GM19238 (cell line): ENCODE data around the gene LAMA2.

ENCODE experiments used
- DNase-seq: peaks from one replicate; pipeline ENCODE4 v3.0.0; 2011; ENCODE audit warnings: low spot score; ENCODE audit not compliant: insufficient read length

LAMA2 gene

DNA sequence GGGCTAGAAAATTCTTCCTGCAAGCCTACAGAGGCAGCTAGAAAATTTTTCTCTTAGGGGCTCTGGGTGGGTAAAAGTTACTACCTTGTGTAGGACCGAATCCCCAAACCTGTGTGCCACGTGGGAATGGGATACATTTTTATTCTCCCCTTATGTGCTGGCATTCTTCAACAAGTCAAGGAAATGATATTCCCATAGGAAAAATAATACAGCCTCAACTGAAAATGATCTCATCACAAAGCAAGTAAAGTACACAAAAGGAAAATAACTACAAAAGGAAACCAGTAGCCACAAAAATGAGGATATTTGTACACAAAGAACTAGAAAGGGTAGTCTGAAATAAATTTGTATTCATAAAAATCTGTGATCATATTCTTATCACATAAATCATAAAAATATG lies 298.1 kb downstream of the LAMA2 start:
- no peak for DNase-seq

DNA sequence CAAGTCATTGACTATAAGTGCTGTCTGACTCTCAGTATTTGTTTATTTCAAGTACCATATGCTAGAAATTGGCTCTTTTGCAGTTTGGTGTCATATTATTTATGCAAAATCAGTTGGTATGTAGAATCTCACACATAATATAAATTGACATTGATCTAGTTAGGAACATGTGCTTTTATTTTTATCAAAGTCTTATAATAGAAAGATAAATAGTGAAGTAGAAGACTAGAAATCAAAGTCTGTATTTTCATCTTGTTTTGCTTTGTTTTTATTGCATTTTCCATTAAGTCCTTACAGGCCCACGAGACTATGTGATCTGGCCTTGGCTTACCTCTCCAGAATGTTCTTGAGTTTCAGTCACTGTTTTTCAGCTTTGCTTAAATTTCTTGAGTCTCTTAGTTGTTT lies 300.3 kb downstream of the LAMA2 start:
- DNase-seq = no peak

GRCh38 chr6:129183681-129184301 lies 300.9 kb downstream of the LAMA2 start:
- no peak for DNase-seq

DNA sequence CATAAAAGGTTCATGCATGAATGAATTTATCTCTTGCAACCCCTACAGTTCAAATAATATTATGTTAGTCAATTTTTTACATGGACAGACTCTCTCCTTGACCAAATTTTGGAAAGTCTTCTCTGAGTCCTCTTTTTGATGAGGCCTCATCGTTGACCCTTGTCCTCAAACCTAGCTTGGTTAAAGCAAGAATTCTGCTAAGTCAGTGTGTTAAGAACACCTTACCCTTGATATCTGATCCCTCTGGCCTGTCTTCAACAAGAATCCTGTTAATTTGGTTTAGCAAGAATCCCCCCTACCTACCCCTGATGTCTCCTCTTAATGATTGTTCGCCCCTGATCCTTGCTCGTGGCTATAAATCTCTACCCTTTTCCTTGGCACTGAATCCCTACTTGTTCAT lies 301.4 kb downstream of the LAMA2 start:
- no peak for DNase-seq

DNA sequence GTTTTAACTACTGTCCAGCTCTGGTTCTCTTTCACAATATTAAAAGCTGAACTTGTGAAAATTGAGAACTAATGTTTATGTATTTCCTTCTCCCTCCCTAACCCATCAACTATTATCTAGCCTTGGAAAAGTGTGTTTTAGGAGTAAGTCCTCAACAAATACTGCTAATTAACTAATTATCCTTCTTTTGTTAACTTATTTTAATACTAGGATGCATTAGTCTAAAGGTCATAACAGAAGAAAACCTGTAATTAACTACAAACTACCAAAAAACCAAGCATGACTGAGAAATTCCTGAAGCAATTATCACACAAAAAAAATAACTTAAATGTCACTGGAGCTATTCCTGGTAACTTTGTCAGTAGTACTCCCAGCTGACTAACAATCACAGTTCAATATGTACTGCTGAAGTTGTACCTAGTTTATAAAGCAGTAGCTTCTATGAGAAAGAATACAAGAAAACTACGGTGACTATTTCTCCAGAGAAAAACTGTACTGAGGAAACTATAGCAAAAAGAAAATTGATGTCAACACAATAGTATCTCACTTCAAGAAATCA lies 301.9 kb downstream of the LAMA2 start:
- no peak for DNase-seq

DNA sequence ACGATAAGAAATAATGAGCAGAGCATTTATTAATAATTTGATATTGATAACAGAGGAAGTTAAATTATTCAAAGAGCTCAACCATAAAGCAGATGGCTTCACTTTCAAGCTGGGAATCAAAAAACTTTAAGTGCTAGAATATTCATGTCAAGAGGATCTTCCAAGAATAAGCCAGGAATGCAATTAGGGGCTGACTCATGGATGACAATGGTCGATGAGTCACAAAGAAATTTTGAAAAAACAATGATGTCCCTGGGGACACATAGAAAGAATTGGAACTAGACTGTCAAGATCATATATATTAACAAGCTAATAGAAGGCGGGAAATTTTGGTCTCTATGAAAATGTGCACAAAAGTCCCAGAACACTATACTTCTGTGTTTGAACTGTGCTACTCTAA lies 304.1 kb downstream of the LAMA2 start:
- no peak for DNase-seq

GRCh38 chr6:129188306-129188705 lies 305.4 kb downstream of the LAMA2 start:
- no peak for DNase-seq

- DNase-seq = no peak
These were observed 305.9 kb downstream of the LAMA2 start for GRCh38 chr6:129188795-129189194.

- no peak for DNase-seq
These were observed 306.3 kb downstream of the LAMA2 start for GRCh38 chr6:129189266-129189665.

DNA sequence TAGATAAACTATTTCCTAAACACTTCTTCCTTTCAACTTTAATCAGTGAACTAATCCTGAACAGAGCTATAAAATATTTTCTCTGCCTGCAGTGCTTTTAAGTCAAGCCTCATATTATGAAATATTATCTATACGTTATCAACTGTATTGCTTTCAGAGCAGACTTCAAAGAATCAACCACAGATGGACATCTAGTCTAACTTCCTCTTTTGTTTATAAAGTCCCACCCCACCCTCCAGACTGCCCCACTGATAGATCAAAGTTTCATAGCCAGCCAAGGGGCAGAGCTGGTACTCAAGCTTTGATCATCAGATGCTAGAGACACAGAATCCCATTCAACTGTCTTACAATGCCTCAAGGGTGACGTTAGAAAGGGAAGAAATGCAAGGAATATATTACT lies 308.3 kb downstream of the LAMA2 start:
- no peak for DNase-seq

DNA sequence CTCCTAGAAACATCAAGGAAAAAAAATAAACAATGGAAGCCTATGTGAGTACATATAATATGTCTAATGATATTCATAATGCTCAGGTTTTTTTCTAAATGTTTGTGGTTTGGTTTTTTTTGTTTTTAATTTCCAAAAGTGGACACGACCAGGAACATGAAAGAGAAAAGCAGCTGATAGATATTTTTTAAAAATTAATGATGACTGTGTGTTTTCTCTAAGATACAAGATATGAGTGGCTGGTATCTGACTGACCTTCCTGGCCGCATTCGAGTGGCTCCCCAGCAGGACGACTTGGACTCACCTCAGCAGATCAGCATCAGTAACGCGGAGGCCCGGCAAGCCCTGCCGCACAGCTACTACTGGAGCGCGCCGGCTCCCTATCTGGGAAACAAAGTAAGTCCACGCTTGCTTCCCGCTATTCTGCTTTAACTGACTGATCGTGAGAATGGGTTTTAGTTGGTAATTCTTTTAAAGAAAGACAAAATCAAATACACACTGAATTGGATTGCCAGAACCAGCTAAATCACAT lies 309.6 kb downstream of the LAMA2 start:
- DNase-seq = no peak

GRCh38 chr6:129194306-129194941 lies 311.5 kb downstream of the LAMA2 start:
- DNase-seq = no peak

GRCh38 chr6:129195161-129195560 lies 312.2 kb downstream of the LAMA2 start:
- DNase-seq = no peak

- DNase-seq = no peak
These were observed 312.7 kb downstream of the LAMA2 start for GRCh38 chr6:129195643-129196042.

DNA sequence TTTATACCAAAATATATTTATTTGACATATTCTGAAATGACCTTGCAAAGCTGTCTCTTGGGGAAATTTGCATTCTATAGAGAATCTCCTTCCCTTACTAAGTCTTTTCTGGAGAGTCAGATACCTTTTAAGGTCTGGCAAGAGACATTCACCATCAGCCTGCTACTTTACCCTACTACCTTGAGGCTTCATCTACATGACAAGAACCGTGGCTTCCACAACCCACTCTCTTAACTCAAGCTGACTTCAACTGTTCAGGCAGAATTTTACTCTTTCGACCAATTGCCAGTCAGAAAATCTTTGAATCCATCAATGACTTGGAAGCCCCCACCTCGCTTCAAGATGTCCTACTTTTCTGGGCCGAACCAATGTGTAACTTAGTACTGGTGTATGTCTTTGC lies 314.2 kb downstream of the LAMA2 start:
- DNase-seq = no peak

DNA sequence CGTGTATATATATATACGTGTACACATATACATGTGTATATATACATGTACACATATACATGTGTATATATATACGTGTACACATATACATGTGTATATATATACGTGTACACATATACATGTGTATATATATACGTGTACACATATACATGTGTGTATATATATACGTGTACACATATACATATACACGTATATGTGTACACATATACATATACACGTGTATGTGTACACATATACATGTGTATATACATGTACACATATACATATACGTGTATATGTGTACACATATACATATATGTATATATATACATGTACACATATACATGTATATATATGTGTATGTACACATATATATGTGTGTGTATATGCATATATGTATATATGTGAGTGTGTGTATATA lies 317.2 kb downstream of the LAMA2 start:
- no peak for DNase-seq

DNA sequence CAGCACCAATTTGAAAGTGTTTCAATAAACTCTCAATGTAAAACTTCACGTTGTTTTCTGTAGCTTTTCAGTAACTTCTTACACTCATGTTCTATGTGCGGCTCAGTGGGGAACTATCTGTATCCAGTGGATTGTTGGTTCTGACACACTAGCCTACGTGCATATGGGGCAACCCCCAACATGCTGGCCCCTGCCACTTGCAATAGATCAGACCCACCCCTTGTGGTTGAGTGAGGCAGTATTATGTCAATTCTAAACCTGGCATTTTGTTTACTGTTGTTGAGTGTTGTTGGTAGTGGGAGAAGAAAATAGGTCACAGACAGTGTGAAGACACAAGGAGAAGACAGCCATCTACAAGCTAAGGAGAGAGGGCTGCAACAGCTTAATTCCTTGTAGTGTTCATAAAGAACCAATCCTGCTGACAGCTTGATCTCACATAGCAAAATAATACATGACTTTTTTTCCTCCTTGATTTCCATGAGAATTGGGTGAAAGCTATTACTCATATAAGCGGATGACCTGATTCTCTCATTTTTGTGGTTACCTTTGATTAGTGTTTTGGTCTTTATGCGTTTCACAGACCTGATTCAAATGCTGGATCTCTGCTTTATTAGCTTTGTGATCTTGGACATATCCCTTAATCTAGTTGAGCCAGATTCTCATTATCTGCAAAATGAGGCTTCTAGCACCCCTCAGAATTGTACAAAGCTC lies 320.4 kb downstream of the LAMA2 start:
- DNase-seq = no peak

DNA sequence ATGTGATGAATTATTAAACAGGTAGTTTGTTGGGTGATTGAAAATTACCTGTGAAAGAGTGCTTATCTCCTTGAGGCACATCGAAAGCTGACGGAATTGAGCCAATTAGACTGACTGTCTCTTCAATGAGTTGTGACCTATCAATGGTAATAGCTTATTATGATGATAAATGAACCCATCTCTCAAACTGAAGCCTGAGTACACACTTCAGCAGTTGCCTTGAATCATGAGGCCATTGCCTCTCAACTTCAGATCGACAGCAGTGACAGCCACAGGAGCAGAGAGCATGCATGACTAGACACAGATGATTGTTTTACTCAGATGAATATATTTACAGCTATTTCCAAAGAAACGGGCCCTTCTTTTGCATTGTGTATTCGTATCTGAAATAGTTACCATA lies 323.9 kb downstream of the LAMA2 start:
- no peak for DNase-seq

- DNase-seq = no peak
These were observed 324.9 kb downstream of the LAMA2 start for GRCh38 chr6:129207832-129208231.

DNA sequence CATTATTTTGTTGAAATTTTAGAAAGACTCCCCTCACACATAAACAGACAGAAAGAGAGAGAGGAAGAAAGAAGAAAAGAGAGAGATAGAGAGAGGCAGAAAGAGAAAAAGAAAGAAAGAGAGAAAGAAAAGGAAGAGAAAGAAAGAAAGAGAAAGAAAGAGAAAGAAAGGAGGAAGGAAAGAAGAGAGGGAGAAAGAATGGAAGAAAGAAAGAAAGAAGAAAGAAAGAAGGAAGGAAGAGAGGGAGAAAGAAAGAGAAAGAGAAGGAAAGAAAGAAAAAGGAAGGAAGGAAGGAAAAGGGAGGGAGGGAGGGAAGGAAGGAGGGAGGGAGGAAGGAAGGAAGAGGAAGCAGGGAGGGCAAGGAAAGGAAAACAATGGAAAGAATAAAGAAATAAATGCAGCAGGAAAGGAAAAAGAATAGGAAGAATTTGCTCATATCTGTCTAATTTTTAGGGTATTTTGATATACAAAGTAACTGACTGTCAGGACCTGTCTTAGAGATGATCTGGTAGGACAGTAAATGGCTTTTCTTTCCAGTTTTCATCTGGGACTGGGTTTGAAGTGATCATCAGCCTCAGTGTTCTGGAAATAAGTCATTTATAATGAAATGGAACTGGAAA lies 325.6 kb downstream of the LAMA2 start:
- no peak for DNase-seq

DNA sequence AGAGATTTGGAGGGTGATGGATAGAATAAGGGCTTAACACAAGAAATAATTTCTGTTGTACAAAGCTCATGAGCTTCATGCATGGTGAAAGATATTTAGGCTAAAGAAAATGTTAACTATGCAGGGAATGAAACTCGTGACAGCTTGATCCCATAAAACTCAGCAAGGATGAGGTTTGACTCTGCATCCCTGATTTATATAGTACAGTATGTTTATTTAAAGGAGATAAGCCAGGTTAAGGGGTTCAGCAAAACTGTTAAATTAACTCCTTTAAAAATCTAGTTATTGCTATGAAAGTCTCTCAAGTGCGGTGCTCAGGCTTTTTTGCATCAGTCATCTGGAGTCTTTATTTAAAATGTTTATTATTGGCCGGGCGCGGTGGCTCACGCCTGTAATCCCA lies 326.4 kb downstream of the LAMA2 start:
- no peak for DNase-seq

GRCh38 chr6:129210684-129211083 lies 327.7 kb downstream of the LAMA2 start:
- no peak for DNase-seq
